Stimulated activated CD4-positive, alpha-beta T cell treated with anti-CD3 and anti-CD28 coated beads, Interleukin-12 subunit alpha, Interleukin-12 subunit beta, amount 100 ng/mL, for 24 hours (primary cell): ENCODE data around the gene PDE4D.

Source experiments
- DNase-seq, 2 experiments: peaks; one replicate each; pipeline ENCODE4 v3.0.0-alpha.2; 2020; ENCODE audit warnings: low read depth in 2 of 2

The PDE4D gene

DNA sequence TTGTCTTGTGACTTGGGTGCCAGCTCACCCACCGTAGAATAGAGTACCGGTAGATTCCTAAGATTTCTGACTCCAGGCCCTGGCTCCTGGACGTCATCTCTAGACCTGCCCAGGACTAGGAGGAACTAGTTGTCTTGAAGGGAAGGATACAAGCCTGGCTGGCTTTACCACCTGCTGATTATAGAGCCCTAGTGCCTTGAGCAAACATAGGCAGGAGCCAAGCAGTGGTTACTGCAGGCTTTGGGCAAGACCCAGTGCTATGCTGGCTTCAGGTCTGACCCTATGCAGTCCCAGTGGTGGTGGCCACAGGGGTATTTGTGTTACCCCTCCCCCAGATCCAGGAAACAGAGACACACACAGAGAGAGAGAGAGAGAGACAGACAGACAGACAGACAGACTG, 606.2 kb downstream of the PDE4D start:
- no peak for DNase-seq

DNA sequence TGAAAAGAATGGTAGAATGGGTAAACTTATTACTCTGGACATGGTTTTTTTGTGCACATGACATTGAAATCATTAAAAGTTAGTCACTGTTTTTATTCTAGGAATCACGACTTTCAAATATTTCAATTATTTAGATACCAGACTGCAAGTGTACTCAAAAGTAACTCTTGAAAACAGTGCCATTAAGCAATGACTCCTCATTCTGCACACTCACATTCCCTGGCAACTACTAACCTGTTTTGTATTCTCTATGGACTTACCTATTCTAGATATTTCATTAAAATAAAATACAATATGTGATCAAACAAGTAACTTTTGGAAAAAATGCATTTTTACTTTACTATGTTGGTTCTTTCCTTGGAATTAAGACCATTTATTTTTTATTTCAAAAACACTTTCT, 607.0 kb downstream of the PDE4D start:
- DNase-seq, result no peak

DNA sequence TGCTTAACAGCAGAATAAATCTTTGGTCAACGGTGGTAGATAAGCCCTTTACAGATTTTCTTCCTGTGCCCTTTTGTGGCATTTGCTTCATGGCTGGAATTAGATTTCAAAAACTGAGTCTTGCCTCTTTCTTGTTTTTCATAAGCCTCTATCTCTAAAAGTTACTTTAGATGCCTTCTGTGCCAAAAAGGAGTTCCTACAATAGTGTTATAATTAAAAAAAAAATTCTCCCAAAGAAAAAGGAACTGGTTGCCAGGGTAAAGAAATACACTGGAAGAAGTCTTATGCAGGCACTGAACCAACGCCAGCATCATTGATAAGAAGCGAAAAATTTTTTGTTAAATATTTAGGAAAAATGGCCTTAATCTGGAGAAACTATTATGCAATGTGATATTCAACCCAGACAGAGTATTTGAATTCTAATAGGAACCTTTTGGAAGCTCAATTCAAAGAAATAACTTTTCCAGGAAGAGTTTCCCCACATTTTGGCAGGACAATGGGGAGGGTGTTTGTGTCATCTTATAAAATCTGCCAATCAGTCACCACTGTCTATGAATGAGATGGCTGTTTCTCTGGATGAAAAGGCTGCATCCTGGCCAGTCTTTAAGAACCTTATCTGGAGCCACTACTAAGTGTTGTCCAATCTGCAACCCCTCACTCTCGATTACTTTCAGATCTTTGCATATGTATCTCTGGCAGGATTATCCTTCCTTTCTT, 608.1 kb downstream of the PDE4D start:
- DNase-seq, result no peak

DNA sequence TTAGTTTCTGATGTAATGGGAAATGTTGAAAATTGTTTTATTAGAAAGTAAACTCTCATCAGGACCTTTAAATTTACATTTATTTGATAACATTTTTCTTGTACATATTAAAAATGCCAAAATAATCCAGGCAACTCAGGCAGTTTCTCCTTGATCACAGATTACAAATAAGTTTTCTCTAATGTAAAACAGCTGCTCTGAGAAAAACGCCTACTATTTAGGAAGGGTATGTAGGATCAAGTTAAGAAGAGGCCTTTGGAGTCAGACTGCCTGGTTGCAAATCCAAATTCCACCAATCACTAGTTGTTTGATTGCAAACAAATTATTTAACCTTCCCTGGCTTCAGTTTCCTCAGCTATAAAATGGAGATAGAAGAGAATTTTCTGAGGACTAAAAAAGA, 610.8 kb downstream of the PDE4D start:
- DNase-seq, result no peak

DNA sequence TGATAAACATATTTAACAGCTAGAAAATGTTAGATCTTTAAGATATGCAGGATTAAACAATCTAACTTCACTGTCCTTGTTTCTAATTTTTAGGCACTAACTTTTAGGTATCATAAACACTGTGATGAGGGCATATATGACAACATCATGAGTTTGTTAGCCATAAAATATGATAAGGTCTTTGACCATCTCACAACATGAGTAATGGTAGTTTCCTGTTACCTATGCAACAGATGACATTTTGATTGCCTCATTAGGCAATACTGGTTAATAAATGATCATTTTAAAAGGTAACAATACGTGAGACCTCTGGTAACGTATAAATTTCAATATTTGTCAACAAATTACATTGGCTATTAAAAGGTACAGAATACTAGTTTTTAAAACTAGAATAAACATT, 613.5 kb downstream of the PDE4D start:
- DNase-seq, result no peak

DNA sequence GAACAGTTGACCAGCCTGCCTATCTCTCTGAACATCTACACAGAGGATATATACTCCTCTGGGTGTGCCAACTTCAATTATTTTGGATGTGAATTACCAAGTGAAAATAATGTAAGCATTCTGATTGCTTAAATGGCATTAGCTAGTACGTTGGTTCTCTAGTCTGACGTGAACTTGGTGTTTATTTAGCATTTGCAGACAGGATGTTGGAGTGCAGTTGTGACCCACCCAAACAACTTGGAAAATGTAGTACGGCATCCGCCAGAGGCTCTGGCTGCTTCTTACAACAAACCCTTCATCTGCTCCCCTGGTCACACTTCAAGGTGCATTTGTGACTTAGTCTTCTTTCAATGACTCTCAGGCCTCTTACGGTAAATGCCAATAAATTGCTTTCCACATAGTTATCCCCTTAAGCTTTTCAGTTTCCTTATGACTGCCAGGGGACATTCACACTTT, 616.6 kb downstream of the PDE4D start:
- DNase-seq, result no peak

DNA sequence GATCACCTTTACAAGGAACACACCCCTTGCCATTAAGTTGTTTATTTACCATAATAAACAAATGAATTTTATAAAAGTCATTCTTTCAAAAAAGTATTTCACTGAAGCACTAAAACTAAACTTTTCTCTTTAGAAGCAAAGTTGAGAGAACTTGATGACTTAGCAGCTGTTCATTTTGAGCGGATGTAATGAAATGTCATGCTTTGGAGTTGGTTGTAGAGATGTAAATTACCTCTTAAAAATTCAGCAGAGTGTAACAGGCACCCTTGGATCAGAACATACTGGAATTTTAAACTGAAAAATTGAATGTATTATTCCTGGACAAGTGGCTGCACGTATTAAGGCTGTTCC, 617.2 kb downstream of the PDE4D start:
- DNase-seq, result no peak

DNA sequence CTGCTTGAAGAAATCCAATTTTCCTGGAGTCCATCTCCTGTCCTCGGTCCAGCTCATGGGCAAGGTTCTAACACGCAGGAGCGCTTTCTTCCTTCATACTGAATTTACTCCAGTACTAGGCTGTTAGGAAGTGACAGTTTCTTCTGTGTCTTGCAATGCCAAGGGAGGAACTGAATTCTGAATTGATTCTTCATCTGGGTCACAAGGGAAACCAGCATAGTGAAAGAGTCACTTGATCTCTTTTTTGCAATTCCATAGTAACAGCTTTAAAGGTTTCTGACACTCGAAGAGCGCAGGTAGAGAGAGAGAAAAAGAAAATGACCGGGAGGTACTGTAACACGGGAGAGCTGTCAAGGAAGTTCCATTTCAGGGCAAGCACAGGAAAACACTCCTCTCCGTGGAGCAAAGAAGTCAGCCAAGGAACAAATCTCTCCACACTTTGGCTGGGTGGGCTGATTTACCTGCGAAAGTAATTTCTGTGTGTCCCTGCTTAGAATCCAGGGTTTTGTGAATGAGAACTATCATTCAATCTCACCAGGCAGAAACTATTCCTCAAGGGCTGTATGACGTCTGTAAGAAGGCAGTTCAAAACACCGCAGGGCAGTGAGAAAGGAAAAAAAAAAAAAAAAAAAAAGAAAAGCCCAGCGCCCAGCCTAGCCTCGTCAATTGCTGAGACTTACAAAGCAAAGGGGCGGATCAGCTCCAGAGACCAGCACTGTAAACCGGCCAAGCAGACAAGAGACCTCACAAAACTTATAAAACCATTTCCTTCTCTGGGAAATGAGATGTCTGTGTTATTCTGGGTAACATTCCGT, 617.8 kb downstream of the PDE4D start:
- DNase-seq, result no peak

DNA sequence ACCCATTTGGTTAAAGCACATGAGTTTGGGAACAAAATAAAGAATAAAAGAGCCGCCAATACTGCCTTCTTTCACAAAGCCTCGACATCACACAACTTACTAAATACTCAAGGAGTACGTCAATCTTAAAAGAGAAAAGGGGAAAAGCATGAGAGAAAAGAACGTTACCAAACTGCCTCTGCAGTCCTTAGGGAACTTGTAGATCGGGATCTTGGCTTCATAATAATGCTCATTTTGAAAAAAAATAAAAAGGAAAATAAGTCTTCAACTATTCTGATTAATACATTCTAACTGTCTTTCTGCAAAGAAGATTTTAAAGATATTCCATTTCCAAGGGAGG, 618.4 kb downstream of the PDE4D start:
- no peak for DNase-seq

DNA sequence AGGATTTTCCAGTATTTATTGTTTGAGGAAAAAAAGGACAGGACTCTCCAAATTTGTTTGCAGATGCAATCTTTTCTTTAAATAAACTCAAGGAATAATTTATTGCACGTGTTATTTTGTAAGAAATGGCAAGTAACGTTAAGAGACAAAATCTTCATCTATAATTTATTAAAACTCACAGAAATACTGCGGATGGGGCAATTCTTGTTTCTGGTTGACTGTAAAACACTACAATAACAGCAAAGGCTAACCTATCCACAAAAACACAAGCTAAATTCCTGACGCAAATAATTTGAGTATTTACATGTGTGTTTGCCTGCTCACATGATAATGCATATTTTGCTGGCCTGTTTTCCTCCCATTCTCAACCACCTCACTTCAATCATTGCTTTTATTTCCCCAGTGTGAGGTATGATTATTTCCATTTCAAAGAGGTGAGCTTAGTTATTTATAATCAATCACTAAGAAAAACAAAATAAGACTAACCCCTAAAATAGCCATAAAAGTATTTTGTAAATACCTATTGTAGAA, 619.4 kb downstream of the PDE4D start:
- DNase-seq, result no peak

DNA sequence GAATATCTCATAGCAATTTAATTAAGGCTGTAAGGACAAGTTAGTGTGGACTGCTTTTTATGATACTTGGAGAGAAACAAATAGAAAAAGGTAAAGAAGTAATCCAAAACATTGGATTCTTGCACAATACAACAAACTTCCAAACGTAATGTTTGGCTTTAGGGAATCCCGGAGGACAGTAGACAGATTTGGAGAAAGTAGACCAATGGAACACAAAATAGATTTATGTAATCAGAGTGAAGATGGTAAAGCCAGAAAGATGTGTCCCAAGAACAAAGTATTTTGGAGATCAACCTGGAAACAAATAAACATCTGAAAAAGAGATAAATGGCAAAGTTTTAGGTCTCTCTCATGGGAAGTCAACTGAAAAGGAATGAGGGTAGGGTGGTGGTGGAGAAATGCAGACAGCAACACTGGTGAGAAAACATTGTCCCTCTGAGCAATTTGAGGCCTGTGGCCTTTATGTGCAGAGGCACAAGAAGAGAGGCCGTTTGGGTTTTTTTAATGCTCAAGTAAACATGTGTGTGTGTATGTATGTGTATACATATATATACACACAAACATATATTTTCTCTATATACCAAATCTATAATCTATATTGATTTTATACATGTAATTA, 620.6 kb downstream of the PDE4D start:
- DNase-seq, result no peak

DNA sequence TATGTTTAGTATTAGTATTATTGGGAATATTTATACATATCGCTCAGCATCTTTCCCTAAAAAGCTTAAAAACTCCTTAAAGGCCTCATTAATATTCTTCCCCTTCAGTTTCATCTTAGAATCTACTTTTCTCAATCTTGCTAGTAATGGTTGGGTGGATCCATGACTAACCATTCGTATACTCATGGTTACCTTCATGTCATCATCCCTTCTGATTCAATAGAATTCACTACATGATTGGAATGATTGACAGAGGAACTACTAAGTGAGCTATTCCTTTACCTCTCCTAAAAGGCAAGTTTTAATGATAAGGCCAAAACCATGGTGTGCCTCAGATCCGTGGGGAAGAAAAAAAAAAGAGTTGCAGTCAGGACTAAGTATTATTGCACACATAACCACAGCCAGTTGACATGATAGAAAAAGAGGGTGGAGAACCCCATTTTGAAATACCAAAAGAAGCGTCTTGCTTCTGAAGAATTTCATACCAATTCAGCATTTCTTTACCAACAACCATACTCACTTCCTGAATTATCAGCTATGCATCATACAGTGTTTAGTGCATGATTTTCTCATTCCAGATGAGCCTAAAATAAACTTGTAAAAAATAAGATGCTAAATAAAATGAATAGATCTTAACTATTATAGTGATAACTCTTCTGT, 624.6 kb downstream of the PDE4D start:
- DNase-seq, result no peak

DNA sequence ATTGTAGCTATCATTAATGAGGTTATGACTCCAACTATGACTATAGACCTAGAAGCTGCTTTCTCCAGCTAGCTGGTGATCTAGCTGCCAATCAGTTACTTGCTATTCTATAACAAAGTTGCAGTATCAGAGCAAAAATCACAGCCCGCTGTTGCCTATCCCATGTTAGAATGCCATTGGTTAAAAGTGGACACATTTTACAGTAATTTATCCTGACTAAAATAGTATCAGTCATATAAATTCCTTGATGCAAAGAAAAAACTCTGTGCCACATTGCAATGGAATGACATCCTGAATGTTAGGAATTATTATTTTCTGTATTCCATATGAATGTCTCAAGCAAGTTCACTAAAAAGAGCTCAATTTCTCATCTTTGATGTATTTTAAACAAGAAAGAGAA, 626.5 kb downstream of the PDE4D start:
- no peak for DNase-seq

DNA sequence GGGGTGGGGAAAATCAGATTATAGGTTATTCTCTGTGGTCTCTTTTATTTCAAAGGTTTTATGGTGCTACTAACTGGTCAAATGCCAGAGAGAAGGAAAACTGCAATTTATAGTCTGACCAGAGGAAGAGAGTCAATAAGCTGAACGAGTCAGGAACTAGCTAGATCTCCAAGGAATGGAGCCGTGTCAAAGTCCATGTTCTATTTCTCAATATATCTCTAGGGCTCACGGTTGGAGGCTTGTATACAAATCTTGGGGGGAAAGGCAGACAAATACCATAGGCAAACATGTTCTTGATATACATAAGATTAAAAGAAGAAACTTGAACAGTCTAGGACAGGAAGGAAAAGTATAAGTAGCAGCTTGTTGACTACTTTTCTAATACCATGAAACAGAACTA, 627.1 kb downstream of the PDE4D start:
- no peak for DNase-seq

DNA sequence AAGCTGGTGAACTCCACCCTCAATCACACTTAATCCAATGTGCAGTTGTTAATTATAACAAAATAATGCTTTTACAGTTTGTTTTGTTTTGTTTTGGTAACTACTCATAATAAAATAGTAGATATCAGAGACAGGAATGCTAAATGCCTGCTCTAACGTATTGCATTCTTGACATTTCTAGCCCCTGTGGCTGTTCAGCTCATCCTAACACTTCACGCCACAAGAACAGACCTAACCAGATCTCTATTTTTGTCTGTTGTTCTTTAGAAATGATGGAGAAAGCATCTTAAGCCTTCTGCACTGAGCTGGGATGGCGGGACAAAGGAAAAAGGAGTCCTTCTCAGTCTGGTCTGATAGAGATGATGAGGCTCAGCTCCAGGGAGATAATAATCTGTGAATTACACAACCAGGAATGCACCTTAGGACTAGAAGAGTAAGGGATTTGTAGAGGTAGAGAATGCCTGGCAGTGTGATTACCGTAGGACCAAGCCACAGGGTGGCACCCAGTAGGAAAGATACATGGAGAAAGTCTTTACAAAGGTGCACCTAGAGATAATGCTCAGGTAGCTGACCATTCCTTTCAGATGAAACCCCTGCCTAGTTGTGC, 628.8 kb downstream of the PDE4D start:
- no peak for DNase-seq

DNA sequence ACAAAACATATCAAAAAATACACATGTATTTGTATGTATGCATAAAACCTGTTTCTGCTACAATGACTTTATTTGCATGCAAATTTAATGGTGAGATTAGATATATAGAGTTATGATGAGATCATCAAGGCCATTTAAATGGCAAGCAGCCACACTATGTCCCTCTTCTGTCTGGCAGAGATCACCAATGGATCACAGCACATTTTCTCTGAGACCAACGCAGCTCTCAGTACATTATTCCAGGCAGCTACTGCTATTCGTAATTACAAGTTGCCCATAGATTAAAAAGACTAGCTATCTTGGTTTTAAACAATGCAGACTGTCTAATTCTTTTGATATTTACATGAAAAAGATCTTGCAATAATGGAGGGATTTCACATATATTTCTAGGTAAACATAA, 629.5 kb downstream of the PDE4D start:
- DNase-seq, result no peak

DNA sequence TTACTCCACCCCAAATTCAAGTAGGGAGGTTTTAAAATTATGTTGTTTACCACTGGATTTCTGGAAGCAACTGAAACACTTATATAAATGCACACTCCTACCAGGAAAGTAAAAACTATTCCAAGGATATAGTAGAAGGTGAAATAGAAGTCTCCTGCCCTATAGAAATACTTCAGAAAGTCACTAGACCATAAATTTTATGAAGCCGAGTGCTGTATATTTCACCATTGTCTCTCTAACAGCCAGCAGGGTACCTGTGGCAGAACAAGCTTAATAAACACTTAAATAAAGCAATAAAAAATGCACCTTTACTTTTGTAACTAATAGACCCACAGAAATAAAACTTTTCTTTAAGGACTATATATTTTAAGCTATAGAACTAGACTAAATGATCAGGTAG, 631.6 kb downstream of the PDE4D start:
- no peak for DNase-seq

DNA sequence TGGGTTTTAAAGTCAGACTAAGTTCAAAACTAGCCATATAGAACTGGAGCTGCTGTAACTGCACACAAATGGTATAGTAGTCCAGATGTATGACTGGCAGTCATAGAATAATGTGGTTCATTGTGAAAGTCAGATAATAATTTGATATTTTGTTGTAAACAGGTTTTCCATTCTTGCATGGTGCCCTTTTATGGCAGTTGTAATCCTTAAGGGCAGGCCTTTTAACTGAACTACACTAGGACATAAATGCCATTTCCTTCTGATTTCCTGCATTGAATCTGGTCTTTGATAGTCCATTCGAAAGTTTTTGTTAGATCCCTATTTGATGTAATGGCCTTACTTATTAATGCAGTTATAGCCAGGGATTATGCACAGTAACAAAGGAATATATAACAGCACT, 632.6 kb downstream of the PDE4D start:
- DNase-seq, result no peak

DNA sequence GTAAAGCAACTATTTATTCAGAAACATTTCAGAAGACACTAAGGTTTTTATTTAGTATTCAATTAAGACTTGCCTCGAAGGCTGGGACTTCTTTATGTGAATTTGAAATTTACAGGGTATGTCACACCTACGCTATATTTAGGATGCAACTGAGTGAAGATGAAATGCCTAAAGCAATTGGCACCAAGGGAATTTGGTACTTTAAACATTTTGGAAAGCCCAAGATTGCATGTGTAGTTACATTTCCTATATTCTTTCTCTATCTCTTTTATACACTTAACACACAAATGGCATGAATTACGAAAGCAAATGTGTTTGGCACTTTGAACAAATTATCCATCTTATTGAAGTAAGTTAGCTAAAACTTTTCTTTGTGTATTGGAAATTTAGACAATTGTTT, 633.3 kb downstream of the PDE4D start:
- DNase-seq, result no peak

DNA sequence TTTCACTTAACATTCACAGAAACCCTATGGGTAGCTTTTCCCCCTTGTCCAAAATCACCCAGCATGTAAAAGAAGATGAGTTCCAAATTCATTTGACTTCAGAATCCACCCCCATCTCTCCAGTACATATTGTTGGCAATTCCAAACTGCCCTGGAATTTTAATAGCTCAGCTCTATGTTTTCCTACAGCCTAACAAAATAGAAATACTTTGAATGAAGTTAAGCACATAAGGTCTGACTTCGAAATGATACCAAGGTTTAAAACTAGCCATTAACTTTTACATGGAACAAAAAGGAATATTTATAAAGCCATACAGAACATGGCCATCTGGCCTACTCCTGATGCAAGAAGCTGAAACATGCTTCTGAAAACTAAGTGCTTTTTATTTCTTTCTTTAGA, 634.3 kb downstream of the PDE4D start:
- no peak for DNase-seq

DNA sequence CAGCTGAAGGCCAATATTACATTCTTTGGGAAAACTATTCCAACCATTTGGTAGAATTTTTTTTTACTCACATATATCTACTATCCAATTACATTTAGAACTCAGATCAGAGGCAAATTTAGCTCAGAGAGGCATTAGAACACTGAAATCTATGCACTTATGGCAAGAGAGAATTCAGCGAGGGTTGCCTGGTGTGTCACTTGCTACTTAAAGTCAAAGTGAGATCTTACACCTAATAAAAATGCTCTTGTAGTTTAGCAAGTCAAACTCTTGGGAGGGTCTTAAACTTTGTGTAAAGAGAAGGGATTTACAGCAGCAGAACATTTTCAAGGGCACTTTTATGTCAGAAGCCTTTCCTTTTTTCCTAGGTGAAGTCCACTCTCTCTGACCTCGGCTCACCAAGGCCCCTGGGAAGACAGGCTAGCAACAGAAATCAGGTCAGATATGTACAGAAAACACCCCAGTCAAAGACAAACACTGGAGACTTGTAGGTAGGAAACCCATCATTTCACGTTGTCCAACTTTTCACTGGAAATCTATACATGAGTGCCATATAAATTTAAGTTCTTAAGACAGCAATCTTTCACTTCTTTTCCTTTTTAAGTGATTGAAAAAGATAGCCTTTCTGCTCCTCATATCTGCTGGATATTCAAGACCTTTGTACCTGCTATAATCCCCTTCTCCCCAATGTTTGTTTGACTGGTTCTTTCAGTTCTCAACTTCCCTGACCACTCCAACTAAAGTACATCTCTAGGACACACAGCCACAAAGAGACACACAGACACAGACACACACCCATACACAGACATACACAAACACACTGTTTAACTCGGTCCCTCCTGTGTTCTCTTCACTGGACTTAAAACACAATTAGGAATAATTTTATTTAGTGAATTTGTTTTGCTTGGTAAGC, 635.8 kb downstream of the PDE4D start:
- no peak for DNase-seq
